Measurements from ENCODE around the gene C1QTNF9. TPM values are rescaled to one million over a fixed set of nuclear protein-coding genes. Genes with fewer than 3 reads are reported as not detected.
A peak's percentile ranks its signal among the peaks of the same experiment; 100 is the strongest.

Gene C1QTNF9
- total RNA-seq, 1 donor from 2014 or later: not detected

DNA sequence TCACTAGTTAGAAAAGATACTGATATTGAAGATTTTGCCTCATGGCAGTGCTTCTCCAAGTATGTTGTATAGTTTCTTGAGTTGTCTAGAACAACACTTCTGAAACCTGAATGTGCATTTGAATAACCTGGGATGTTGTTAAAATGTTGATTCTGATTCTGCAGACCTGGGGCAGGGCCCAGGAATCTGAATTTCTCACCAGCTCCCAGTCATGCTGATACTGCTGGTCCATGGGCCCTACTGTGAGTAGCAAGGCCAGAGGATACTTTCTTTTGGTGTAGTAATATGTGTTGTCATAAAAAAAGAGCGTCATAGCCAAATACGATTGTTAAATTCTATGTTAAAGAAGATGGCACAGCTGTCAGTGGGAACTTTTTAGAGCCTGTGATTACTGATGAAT is 41.6 kb upstream of the C1QTNF9 start:
- Histone ChIP-seq H3K27ac (peak overlapping the region; percentile 63), H3K9me3 (no peaks in the 10 kb centered on the region), H3K4me3 (no peak overlapping the region), H3K4me1 (peaks cover 35% of the 10 kb centered on the region), H3K36me3 (no peaks in the 10 kb centered on the region), H3K27me3 (no peaks in the 10 kb centered on the region)
- no peak for TF ChIP-seq POLR2AphosphoS5 (IDR thresholded peaks at IDR 0.05; ENCODE audit: insufficient read depth in 1 of 2, low read depth in 1 of 2)
- TF ChIP-seq, protein P1, sequence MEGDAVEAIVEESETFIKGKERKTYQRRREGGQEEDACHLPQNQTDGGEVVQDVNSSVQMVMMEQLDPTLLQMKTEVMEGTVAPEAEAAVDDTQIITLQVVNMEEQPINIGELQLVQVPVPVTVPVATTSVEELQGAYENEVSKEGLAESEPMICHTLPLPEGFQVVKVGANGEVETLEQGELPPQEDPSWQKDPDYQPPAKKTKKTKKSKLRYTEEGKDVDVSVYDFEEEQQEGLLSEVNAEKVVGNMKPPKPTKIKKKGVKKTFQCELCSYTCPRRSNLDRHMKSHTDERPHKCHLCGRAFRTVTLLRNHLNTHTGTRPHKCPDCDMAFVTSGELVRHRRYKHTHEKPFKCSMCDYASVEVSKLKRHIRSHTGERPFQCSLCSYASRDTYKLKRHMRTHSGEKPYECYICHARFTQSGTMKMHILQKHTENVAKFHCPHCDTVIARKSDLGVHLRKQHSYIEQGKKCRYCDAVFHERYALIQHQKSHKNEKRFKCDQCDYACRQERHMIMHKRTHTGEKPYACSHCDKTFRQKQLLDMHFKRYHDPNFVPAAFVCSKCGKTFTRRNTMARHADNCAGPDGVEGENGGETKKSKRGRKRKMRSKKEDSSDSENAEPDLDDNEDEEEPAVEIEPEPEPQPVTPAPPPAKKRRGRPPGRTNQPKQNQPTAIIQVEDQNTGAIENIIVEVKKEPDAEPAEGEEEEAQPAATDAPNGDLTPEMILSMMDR (IDR thresholded peaks at IDR 0.05): no peak
- TF ChIP-seq POLR2A (IDR thresholded peaks at IDR 0.05): no peak
- no peak for DNase-seq (ENCODE audit: extremely low spot score in 2 of 2)
- intact Hi-C loops (cut with DNase I): no loop called here

DNA sequence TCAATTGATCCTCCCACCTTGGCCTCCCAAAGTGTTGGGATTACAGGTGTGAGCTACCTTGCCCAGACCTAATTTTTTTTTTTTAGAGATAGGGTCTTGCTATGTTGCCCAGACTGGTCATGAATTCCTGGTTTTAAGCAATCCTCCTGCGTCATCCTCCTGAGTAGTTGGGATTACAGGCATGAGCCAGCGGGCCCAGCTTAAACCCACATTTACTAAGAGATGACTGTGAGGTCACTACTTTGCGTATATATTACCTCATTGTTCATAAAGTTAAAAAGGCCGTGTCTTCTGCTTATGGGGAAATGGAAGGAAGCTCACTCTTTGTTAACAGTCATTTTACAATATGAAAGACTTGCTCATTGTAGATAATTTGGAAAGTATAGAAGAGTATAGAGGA is 39.6 kb upstream of the C1QTNF9 start:
- no peak overlapping the region for H3K4me3 ChIP-seq
- no peaks in the 10 kb centered on the region for H3K36me3 ChIP-seq
- H3K9me3 ChIP-seq: no peaks in the 10 kb centered on the region
- no peaks in the 10 kb centered on the region for H3K27me3 ChIP-seq
- intact Hi-C loops (cut with DNase I): no loop called here
- H3K27ac ChIP-seq: no peak overlapping the region
- TF ChIP-seq POLR2A (IDR thresholded peaks at IDR 0.05) (no peak), POLR2AphosphoS5 (IDR thresholded peaks at IDR 0.05; ENCODE audit: insufficient read depth in 1 of 2, low read depth in 1 of 2) (no peak)
- TF ChIP-seq, protein P1 (IDR thresholded peaks at IDR 0.05): no peak
- H3K4me1 ChIP-seq: peaks cover 36% of the 10 kb centered on the region
- no peak for DNase-seq (ENCODE audit: extremely low spot score in 2 of 2)

DNA sequence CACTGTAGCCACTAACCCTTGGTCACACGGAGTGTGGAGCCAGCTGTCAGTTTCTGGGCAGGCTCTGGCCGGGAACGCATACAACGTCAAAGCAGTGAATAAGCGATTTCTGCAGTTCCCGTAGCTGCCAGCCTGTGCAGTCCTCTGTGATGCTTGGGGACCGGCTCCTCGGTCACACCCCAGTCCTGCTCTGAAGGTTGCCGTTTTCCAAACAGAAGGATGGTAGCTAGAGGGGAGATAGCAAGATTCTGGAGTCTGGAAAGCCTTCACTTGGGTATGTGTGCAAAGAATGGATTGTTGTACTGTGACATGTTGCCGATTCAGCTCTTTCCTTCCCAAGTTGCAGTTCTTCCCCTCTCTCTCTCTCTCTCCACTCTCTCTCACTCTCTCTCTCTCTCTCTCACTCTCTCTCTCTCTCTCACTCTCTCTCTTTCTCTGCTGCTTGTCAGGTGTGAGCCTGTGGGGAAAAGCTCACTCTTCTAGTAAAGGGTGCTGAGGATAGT is 38.7 kb upstream of the C1QTNF9 start:
- no peaks in the 10 kb centered on the region for H3K27me3 ChIP-seq
- no peaks in the 10 kb centered on the region for H3K36me3 ChIP-seq
- H3K9me3 ChIP-seq: no peaks in the 10 kb centered on the region
- peaks cover 36% of the 10 kb centered on the region for H3K4me1 ChIP-seq
- no peak for DNase-seq (ENCODE audit: extremely low spot score in 2 of 2)
- H3K27ac ChIP-seq: peak overlapping the region; percentile 89
- TF ChIP-seq POLR2A (IDR thresholded peaks at IDR 0.05): no peak
- TF ChIP-seq, protein P1 (IDR thresholded peaks at IDR 0.05): peak in 1 of 3 experiments; percentile 94
- intact Hi-C loops (cut with DNase I): no loop called here
- H3K4me3 ChIP-seq: peak overlapping the region; percentile 29 to 49

DNA sequence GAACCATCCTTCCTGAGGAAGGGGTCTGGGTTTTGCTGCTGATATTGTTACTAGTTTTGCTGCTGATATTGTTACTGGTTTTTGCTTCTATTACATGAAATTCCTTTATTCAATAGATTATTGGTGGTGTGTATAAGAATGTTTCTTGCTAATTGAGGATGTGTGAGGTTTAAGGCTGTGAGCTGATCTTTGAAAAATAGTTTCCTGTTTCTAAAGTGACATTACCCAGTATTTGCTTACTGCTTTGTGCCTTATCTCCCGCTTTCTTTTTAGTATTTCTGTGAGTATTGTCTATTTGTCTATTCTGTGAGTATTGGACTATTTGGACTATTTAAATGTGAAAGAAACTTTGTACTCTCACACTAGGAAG is 38.2 kb upstream of the C1QTNF9 start:
- H3K36me3 ChIP-seq: no peaks in the 10 kb centered on the region
- TF ChIP-seq, protein P1 (IDR thresholded peaks at IDR 0.05): no peak
- H3K27ac ChIP-seq: peak overlapping the region; percentile 89
- no peaks in the 10 kb centered on the region for H3K27me3 ChIP-seq
- H3K4me1 ChIP-seq: peaks cover 36% of the 10 kb centered on the region
- intact Hi-C loops (cut with DNase I): no loop called here
- no peaks in the 10 kb centered on the region for H3K9me3 ChIP-seq
- H3K4me3 ChIP-seq: peak overlapping the region; percentile 42 to 49
- no peak for DNase-seq (ENCODE audit: extremely low spot score in 2 of 2)

DNA sequence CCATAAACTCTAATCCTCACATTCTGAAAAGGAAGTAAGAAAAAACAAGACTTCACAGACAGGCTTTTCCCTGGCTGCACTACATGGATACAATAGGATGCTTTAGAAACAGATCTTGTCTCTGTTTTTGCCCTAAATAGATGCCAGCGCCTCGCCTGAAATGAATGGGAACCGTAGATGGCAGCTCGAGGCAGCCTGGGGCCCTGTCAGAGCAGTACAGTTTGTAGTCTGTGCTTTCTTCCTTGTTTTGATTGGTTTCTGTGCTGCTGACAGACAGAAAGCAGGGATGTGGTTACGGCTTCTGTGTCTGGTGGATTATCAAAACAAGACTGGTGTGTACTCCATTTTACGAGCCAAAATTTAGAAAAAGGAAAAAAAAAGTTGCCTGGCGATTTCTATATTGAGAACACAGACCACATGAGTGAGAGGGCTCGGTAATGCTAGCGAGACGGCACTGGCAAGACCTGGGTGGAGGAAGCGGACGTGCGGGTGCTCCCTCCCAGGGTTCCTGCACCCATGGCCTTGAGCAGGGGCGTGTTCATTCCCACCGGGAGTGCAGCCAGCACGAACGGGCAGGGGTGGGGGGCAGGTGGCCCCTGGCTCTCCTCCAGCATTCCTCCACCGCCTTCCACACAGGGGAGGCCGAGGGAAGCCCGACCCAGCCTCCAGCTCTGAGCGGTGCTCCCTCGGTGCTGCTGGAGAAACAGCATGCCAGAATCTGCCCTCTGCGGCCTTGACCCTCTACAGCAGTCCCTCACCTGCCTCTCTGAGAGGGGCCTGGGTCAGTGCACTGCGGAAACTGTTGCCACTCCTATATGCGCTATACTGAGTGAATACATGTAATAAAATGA is 37.6 kb upstream of the C1QTNF9 start:
- H3K36me3 ChIP-seq: no peaks in the 10 kb centered on the region
- H3K27ac ChIP-seq: peak overlapping the region; percentile 89
- DNase-seq (ENCODE audit: extremely low spot score in 2 of 2): no peak
- intact Hi-C loops (cut with DNase I): no loop called here
- no peaks in the 10 kb centered on the region for H3K27me3 ChIP-seq
- H3K9me3 ChIP-seq: no peaks in the 10 kb centered on the region
- peak overlapping the region; percentile 42 to 49 for H3K4me3 ChIP-seq
- TF ChIP-seq, protein P1 (IDR thresholded peaks at IDR 0.05): peak in 1 of 3 experiments; percentile 1
- TF ChIP-seq POLR2AphosphoS5 (IDR thresholded peaks at IDR 0.05; ENCODE audit: insufficient read depth in 1 of 2, low read depth in 1 of 2): peak in 1 of 2 donors; percentile 61
- no peak for TF ChIP-seq POLR2A (IDR thresholded peaks at IDR 0.05)
- peaks cover 36% of the 10 kb centered on the region for H3K4me1 ChIP-seq
